Forelimb muscle (tissue), 1 donor: ENCODE results near the gene SUN3. TPM values are rescaled to one million over a fixed set of nuclear protein-coding genes. Genes with fewer than 3 reads are reported as not detected.

ENCODE experiments used
- DNase-seq: peaks from one replicate; pipeline ENCODE4 v3.0.0-alpha.2; 2013; ENCODE audit warnings: low read depth
- polyA plus RNA-seq: library from polyadenylated mRNA; unstranded; fragments of 120-200 nt; gene quantifications from one replicate; pipeline ENCODE4 v1.2.1, GENCODE V29; 2013; ENCODE audit not compliant: insufficient read length

Gene SUN3
- polyA plus RNA-seq, 1 donor, result not detected

- peak; percentile 60 for DNase-seq
Observed at GRCh38 chr7:47979145-47979831, 49.6 kb downstream of the SUN3 start, which contains the start of gene HUS1. HUS1 (minus strand) TSS chr7:47979615; CDS start chr7:47979519, 96 bp downstream.

DNA sequence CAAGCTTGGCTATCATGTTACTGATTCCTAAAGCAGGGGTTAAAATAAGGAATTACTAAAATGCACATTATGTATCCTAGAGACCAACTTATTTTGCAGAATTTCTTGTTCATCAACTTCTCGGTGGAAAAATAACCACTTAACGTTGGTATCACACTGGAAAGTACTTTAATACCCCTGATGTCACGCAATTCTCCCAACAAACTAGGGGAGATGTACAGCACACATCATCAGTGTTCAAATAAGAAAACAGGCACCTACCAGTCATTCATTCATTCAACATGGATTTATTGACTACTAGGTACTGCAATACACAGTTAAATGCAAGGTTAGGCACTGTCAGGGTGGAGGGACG lies 50.1 kb downstream of the SUN3 start:
- no peak for DNase-seq

- no peak for DNase-seq
Observed at GRCh38 chr7:47973739-47974138, 55.2 kb downstream of the SUN3 start.

GRCh38 chr7:47970761-47971160 lies 58.1 kb downstream of the SUN3 start:
- DNase-seq, result no peak

GRCh38 chr7:47968847-47969774 lies 59.8 kb downstream of the SUN3 start:
- DNase-seq, result no peak

DNA sequence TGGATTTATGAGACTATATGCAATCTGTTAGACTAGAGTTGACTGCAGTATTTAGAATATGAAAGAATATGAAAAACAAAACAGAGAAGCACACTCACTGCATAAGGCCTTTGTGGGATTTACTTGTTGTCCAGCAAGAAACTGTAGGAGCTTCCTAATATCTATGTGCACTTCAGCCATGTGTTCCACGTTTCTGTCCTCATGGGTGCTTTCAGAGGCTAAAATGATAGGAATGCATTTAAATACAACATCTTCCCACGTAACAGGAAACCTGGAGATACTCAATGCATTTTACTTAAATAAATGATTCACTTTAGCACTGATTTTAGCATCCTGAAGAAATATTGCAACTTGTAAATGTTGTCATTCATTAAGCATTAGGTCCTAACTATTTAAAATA lies 61.2 kb downstream of the SUN3 start:
- no peak for DNase-seq

- no peak for DNase-seq
Observed at GRCh38 chr7:47967123-47967522, 61.8 kb downstream of the SUN3 start.

DNA sequence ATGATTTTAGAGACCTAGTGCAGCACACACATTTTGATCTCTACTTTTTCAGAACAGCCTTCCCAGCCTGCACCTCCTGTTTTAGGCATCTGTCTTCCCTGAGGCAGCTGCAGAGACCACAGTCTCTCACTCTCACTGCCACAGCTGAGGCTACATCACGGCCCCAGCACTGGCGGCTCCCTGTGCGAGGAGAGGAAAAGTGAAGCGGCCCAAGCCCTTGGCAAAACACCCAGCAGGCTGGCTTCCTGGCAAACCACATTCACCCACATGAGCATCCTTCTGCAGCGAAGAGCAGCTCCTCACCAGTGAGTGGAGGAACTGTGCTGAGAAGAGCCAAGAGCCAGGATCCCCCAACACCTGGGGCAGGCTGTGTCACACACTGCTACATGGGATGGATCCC lies 63.5 kb downstream of the SUN3 start:
- DNase-seq, result no peak

DNA sequence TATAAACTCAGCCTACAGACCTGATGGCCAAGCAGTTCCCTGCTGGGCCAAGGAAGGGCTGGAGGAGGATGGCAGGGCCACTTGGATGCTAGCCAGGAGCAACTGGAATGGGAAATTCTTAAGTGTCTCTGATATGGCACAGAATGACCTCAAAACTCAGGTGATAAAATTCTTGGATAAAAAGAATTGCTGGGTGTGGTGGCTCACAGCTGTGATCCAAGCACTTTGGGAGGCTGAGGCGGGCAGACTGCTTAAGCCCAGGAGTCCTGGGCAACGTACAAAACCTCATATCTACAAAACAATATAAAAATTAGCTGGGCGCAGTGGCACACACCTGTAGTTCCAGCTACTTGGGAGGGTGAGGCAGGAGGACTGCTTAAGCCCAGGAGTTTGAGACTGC lies 66.6 kb downstream of the SUN3 start:
- no peak for DNase-seq

DNA sequence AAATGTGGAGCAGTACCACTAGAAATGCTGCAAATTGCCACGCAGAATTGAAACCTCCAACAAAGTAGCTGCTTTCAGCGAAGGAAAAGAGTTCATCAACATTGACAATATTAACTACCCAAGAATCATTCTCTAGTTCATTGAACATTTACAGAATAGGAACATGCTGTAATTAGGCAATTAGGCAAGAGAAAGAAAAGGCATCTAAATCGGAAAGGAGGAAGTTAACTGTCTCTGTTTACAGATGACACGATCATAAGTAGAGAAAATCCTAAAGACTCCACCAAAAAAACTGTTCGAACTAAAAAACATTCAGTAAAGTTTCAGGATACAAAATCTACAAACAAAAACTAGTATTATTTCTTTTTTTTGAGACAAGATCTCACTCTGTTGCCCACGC lies 71.8 kb downstream of the SUN3 start:
- no peak for DNase-seq

- no peak for DNase-seq
Observed at GRCh38 chr7:47956220-47956619, 72.7 kb downstream of the SUN3 start.

DNA sequence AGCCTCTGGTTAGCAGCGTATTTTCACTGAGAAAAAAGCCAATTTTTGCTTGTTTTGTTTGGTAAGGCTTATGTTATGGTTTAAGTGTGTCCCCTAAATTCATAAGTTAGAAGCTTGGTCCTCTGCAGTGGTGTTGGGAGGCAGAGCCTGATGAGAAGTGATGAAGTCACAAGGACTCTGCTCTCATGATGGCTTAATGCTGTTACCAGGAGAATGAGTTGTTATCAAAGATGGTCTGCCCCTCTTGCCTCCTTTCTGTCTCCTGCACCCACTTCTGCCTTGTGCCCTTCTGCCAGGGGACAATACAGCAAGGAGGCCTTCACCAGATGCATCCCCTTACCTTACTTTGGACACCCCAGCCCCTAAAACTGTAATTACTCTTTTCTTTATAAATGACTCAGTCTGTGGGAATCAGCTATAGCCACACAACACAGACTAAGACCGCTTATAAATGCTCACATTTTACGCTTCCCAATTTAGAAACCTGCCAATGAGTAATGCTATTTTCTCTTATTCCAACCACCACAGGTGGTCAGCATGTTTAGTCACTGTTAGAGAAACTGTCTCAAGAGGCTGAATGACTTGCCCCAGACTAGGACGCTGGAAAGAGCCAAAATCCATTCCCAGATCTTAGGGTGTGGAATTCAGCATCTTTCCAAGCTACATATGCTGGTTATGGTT lies 74.5 kb downstream of the SUN3 start:
- DNase-seq, result no peak

- no peak for DNase-seq
Observed at GRCh38 chr7:47953822-47954221, 75.1 kb downstream of the SUN3 start.

- no peak for DNase-seq
Observed at GRCh38 chr7:47952224-47952623, 76.7 kb downstream of the SUN3 start.

DNA sequence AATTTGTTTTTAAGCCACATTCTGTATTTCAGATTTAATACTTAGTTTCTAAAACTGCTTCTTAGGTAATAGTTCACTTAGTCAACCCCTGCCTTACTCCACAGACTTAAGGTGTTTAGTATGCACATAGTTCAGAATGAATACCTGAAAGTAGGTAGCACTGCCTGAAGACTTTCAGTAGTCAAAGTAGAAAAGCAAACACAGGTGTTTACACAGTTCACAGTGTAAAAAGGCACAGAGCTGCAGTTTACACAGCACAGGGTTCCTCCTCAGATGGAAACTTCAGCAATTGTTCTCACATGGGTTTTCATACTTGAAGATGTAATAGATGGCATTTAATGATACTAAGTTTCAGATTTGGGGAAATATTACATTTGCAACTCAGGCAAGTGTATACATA lies 77.5 kb downstream of the SUN3 start:
- no peak for DNase-seq

- no peak for DNase-seq
Observed at GRCh38 chr7:47950714-47951113, 78.2 kb downstream of the SUN3 start.

DNA sequence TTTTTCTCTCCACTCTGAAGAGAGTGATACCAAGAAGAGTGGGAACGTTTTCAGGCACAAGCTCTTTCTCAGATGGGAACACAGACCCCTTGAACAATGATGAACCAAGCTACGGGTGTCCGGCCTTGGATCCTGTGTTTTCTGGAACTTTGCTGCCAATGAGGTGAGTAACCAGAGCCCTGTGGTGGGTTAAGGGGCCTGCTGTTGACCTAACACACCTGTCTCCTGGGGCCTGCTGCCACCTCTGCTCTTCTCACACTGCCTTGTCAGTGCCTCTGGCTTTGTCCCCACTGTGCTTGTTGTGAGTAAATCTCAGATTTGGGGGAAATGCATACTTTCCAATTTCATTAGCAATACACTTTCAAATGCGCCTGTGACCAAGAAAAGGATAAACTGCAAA lies 79.2 kb downstream of the SUN3 start:
- no peak for DNase-seq

DNA sequence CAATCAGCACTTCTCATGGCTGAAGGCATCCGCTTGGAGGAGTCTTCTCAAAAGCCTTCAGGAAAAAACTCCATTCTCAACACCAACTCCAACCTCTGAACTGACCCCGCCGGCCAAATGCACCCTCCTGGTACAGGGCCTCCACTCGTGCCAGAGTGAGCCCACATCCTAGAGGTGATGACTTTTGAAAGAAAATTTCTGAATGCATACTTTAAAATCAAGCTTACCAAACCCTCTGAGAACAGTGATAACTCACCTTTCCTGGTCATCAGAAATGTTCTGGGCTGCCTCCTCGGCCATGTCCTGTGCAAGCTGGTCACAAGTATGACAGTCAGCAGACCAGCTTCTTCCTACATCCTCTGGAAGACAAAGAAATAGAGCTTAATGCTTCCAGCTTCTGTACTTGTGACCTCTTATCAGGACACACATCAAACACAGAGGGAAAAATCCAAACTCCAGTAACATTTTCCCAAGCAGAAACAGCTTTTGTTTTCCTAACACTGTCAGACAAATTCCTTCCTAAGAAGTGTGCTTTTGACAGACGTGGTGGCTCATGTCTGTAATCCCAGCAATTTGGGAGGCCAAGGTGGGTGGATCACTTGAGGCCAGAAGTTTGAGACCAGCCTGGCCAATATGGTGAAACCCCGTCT lies 80.6 kb downstream of the SUN3 start, which contains the start of gene PKD1L1:
Gene PKD1L1, minus strand, starts transcription at position 326 of the 650 bp plus-strand sequence. Its CDS starts 26 bp downstream, at position 300.
- DNase-seq, result no peak

- DNase-seq, result no peak
Observed at GRCh38 chr7:47947355-47947749, 81.6 kb downstream of the SUN3 start.

DNA sequence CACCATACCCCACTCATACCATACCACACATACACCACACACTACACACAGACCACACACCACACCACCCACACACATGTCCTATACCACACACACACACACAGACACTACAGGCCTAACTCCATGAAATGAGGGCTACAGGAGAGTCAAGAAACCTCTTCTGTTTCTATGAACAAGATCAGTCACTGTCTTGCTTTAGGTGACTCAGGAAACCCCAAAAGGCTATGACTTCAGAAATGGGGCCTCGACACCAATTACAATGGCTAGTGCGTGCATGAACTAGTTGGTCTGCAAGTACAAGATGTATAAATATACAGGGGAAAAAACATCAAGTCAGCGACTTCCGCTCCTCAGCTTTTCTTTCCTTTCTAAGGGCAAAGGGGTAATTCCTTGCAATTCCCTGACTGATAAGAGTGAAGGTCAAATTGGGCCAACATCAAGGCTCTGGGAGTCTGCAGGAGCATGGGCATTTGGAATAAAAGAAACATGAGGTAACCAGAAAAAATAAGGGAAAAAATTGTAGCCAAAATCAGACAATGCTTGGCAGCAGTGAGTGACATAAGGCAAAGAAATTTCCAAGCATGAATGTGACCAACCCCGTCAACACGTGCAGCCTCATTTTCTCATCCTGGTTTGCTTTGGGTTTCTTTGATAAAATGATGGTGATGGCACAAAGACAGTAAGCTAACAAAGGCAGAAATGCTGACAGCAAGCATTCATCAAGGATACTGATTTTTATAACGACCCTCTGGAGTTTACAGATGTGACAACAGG lies 82.1 kb downstream of the SUN3 start:
- no peak for DNase-seq
